PC-9 (cell line): Measurements from ENCODE around the gene SGK2. TPM values are rescaled to one million over a fixed set of nuclear protein-coding genes. Genes with fewer than 3 reads are reported as not detected.
A peak's percentile ranks its signal among the peaks of the same experiment; 100 is the strongest.

Experiments
- BruUV-seq: library from RNA; stranded (reverse); fragments of 400-500 nt; replicated peaks from 2 replicates; lab custom pipeline; 2021; lab: Mats Ljungman, UMichigan
- CTCF ChIA-PET: fragments of 300-600 bp; sonication (Branson Sonifier 250); formaldehyde crosslinking; loops from one replicate; lab custom pipeline; 2022; ENCODE audit warnings: antibody characterized with exemption; lab: Charles Lee
- POLR2A ChIA-PET: fragments of 300-600 bp; sonication (Branson Sonifier 250); formaldehyde crosslinking; loops from one replicate; lab custom pipeline; 2022; ENCODE audit warnings: antibody characterized with exemption; ENCODE audit not compliant: unreplicated experiment; lab: Charles Lee
- DNase-seq, 2 experiments: peaks; one replicate each; pipeline versions ENCODE4 v3.0.0 to v3.0.0-alpha.2; 2015 to 2022; ENCODE audit warnings: mixed read lengths in 1 of 2
- H2AFZ ChIP-seq: fragments of 200-600 bp; sonication (generic); 2 replicates; pipeline ENCODE4 v1.8.1; 2017; ENCODE audit warnings: antibody characterized with exemption
- H3F3A ChIP-seq: fragments of 200-600 bp; sonication (generic); 2 replicates; pipeline ENCODE4 v1.8.1; 2017; ENCODE audit warnings: antibody characterized with exemption, mild to moderate bottlenecking, low read depth; ENCODE audit not compliant: insufficient read depth
- H3K27ac ChIP-seq: fragments of 200-600 bp; sonication (generic); 2 replicates; pipeline ENCODE4 v1.6.1; 2016; ENCODE audit warnings: mixed run types
- H3K27me3 ChIP-seq: fragments of 200-600 bp; sonication (generic); 2 replicates; pipeline ENCODE4 v1.6.1; 2016; ENCODE audit warnings: low read depth, mixed run types; ENCODE audit not compliant: insufficient read depth
- H3K36me3 ChIP-seq: fragments of 200-600 bp; sonication (generic); 2 replicates; pipeline ENCODE4 v1.6.1; 2016; ENCODE audit warnings: low read depth, mixed run types
- H3K4me1 ChIP-seq: fragments of 200-600 bp; sonication (generic); replicated peaks from 2 replicates; pipeline ENCODE4 v1.6.1; 2016; ENCODE audit warnings: mixed run types; ENCODE audit not compliant: insufficient read depth
- H3K4me2 ChIP-seq: fragments of 200-600 bp; sonication (generic); 2 replicates; pipeline ENCODE4 v1.6.1; 2017; ENCODE audit warnings: mixed run types
- H3K4me3 ChIP-seq: fragments of 200-600 bp; sonication (generic); 2 replicates; pipeline ENCODE4 v1.6.1; 2016; ENCODE audit warnings: mixed run types
- H3K79me2 ChIP-seq: fragments of 200-600 bp; sonication (generic); 2 replicates; pipeline ENCODE4 v1.6.1; 2017; ENCODE audit warnings: low read depth, mixed run types
- H3K9me2 ChIP-seq: fragments of 200-600 bp; sonication (generic); 2 replicates; pipeline ENCODE4 v1.8.1; 2017; ENCODE audit warnings: mild to moderate bottlenecking; ENCODE audit not compliant: insufficient read depth
- H3K9me3 ChIP-seq: fragments of 200-600 bp; sonication (generic); 2 replicates; pipeline ENCODE4 v1.8.1; 2016; ENCODE audit warnings: low read depth; ENCODE audit not compliant: insufficient read depth
- H4K20me1 ChIP-seq: fragments of 200-600 bp; sonication (generic); 2 replicates; pipeline ENCODE4 v1.8.1; 2017; ENCODE audit not compliant: insufficient read depth
- EZH2 ChIP-seq: fragments of 200-600 bp; sonication (generic); IDR thresholded peaks from 2 replicates; pipeline ENCODE4 v1.8.0; 2017; ENCODE audit warnings: antibody characterized with exemption, low read depth
- intact Hi-C: fragments of 100-400 bp; cut with micrococcal nuclease; formaldehyde crosslinking; loops from one replicate; pipeline ENCODE4 v1.10.0; 2022; ENCODE audit not compliant: unreplicated experiment
- total RNA-seq: library from RNA; stranded (reverse); gene quantifications from 2 replicates; pipeline ENCODE4 v1.2.3, GENCODE V29; 2021
- TF ChIP-seq, protein P1 (sequence below): fragments of 200-600 bp; sonication (generic); conservative IDR thresholded peaks from 2 replicates; pipeline ENCODE4 v1.6.1; 2017; ENCODE audit warnings: mixed run types, antibody characterized with exemption, mild to moderate bottlenecking, moderate library complexity

Gene SGK2
- total RNA-seq, 1 experiment from 2014 or later, result 3.1 TPM

GRCh38 chr20:43539975-43540672 lies 18.7 kb upstream of the SGK2 start:
- Histone ChIP-seq H3K4me1 (peaks cover 13% of the 10 kb centered on the region), H3K9me3 (no peaks in the 10 kb centered on the region), H3K4me2 (no peak overlapping the region), H3K27me3 (no peaks in the 10 kb centered on the region), H3K36me3 (0 out of 2 replicates have a peak, but pooled peaks cover 4% of the 10 kb centered on the region), H2AFZ (no peak overlapping the region), H4K20me1 (0 out of 2 replicates have a peak, but pooled peaks cover 4% of the 10 kb centered on the region), H3K79me2 (no peaks in the 10 kb centered on the region), H3F3A (peaks cover 25% of the 10 kb centered on the region; the same call in 1 of the 2 replicates), H3K9me2 (no peaks in the 10 kb centered on the region), H3K27ac (no peak overlapping the region), H3K4me3 (no peak overlapping the region)
- ChIA-PET CTCF (no interaction called here), POLR2A (interaction anchor here (0.6 kb wide), 1 partner anchor 91 kb away, joined by 3 read pairs; no protein-coding TSS in a partner anchor)
- intact Hi-C loops, result loop anchor here (2.0 to 10.0 kb wide), 2 partner anchors 207 to 655 kb away; no protein-coding TSS in a partner anchor
- DNase-seq, result no peak
- no TSS peak for BruUV-seq
- TF ChIP-seq EZH2, result no peak
- TF ChIP-seq, protein P1, sequence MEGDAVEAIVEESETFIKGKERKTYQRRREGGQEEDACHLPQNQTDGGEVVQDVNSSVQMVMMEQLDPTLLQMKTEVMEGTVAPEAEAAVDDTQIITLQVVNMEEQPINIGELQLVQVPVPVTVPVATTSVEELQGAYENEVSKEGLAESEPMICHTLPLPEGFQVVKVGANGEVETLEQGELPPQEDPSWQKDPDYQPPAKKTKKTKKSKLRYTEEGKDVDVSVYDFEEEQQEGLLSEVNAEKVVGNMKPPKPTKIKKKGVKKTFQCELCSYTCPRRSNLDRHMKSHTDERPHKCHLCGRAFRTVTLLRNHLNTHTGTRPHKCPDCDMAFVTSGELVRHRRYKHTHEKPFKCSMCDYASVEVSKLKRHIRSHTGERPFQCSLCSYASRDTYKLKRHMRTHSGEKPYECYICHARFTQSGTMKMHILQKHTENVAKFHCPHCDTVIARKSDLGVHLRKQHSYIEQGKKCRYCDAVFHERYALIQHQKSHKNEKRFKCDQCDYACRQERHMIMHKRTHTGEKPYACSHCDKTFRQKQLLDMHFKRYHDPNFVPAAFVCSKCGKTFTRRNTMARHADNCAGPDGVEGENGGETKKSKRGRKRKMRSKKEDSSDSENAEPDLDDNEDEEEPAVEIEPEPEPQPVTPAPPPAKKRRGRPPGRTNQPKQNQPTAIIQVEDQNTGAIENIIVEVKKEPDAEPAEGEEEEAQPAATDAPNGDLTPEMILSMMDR, result no peak

DNA sequence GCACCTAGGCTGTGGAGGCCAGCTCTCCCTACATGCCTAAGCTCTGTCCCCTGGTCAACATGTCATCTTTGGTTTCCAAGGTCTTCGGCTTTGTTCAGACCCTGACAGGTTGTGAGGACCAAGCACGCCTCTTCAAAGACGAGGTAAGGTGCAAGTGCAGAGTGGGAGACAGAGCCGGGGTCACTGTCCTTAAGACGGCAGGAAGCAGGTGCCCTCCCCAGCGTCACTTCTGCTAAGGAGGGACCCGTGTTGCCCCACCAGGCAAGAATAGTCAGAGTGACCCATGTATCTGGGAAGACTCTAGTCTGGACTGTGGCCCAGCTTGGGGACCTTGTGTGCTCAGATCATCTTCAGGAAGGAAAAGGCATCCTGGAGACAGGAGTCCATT lies 18.2 kb upstream of the SGK2 start:
- Histone ChIP-seq H3F3A (peaks cover 25% of the 10 kb centered on the region; the same call in 1 of the 2 replicates), H3K27ac (no peak overlapping the region), H2AFZ (no peak overlapping the region), H3K36me3 (0 out of 2 replicates have a peak, but pooled peaks cover 4% of the 10 kb centered on the region), H3K4me3 (no peak overlapping the region), H3K9me2 (no peaks in the 10 kb centered on the region), H3K27me3 (no peaks in the 10 kb centered on the region), H4K20me1 (0 out of 2 replicates have a peak, but pooled peaks cover 4% of the 10 kb centered on the region), H3K4me1 (peaks cover 13% of the 10 kb centered on the region), H3K4me2 (no peak overlapping the region), H3K79me2 (no peaks in the 10 kb centered on the region), H3K9me3 (no peaks in the 10 kb centered on the region)
- ChIA-PET CTCF (no interaction called here), POLR2A (interaction anchor here (0.6 kb wide), 1 partner anchor 92 kb away, joined by 3 read pairs; no protein-coding TSS in a partner anchor)
- TF ChIP-seq EZH2, result no peak
- TF ChIP-seq, protein P1, result no peak
- no TSS peak for BruUV-seq
- DNase-seq, result no peak
- intact Hi-C loops, result no loop called here

GRCh38 chr20:43541214-43541613 lies 17.6 kb upstream of the SGK2 start:
- H3F3A ChIP-seq, result peaks cover 25% of the 10 kb centered on the region; the same call in 1 of the 2 replicates
- intact Hi-C loops, result no loop called here
- no peaks in the 10 kb centered on the region for H3K9me3 ChIP-seq
- H3K4me1 ChIP-seq, result peaks cover 13% of the 10 kb centered on the region
- H3K36me3 ChIP-seq, result 0 out of 2 replicates have a peak, but pooled peaks cover 4% of the 10 kb centered on the region
- no peak overlapping the region for H3K4me3 ChIP-seq
- no peaks in the 10 kb centered on the region for H3K79me2 ChIP-seq
- ChIA-PET CTCF (interaction anchor here (0.6 kb wide), 1 partner anchor 351 kb away, joined by 6 read pairs; no protein-coding TSS in a partner anchor), POLR2A (interaction anchor here (0.6 kb wide), 1 partner anchor 92 kb away, joined by 3 read pairs; no protein-coding TSS in a partner anchor)
- H3K4me2 ChIP-seq, result no peak overlapping the region
- no TSS peak for BruUV-seq
- peak in 1 of 2 experiments; percentile 88 for DNase-seq
- TF ChIP-seq, protein P1, result no peak
- no peak for TF ChIP-seq EZH2
- 0 out of 2 replicates have a peak, but pooled peaks cover 4% of the 10 kb centered on the region for H4K20me1 ChIP-seq
- H3K9me2 ChIP-seq, result no peaks in the 10 kb centered on the region
- H3K27me3 ChIP-seq, result no peaks in the 10 kb centered on the region
- H2AFZ ChIP-seq, result no peak overlapping the region
- no peak overlapping the region for H3K27ac ChIP-seq
